Measurements from ENCODE around the gene RBM12.

DNA sequence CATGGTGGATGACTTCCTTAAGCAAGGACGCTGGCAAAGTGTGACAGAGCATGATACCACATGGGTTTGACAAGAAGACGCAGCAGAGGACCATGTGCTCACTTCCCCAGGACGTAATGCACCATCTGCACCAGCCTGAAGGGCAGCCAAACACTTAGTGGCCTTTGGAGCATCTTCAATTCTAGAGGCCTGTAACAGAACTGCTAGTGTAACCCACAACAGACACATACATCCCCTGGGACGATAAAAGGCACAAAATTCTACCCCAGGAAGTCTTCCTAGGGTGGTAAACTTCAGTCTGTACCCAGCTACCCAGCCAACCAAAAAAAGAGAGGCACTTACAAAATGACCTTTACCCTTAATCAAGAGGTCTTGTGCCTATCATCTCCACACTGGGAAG is 9.2 kb upstream of the RBM12 start:
- TF ChIP-seq, protein P1, sequence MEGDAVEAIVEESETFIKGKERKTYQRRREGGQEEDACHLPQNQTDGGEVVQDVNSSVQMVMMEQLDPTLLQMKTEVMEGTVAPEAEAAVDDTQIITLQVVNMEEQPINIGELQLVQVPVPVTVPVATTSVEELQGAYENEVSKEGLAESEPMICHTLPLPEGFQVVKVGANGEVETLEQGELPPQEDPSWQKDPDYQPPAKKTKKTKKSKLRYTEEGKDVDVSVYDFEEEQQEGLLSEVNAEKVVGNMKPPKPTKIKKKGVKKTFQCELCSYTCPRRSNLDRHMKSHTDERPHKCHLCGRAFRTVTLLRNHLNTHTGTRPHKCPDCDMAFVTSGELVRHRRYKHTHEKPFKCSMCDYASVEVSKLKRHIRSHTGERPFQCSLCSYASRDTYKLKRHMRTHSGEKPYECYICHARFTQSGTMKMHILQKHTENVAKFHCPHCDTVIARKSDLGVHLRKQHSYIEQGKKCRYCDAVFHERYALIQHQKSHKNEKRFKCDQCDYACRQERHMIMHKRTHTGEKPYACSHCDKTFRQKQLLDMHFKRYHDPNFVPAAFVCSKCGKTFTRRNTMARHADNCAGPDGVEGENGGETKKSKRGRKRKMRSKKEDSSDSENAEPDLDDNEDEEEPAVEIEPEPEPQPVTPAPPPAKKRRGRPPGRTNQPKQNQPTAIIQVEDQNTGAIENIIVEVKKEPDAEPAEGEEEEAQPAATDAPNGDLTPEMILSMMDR (IDR thresholded peaks at IDR 0.05; ENCODE audit: borderline replicate concordance, extremely low read depth, low read length, poor library complexity, severe bottlenecking), result no peak
- no peak for TF ChIP-seq EZH2 (IDR thresholded peaks at IDR 0.05; ENCODE audit: borderline replicate concordance, low read depth, low read length, severe bottlenecking)
